CD4-positive, alpha-beta T cell treated with Interleukin-15 for 4 hours (primary cell): ENCODE measurements around the gene UGP2.
"Not testable (repeated sequence)": the region's sequence is repeated elsewhere in the genome, so short reads cannot be mapped to it uniquely, and the experiment has no call there.

Experiments used
- DNase-seq: peaks from one replicate; pipeline ENCODE4 v3.0.0-alpha.2; 2020; ENCODE audit warnings: low spot score

Gene UGP2

DNA sequence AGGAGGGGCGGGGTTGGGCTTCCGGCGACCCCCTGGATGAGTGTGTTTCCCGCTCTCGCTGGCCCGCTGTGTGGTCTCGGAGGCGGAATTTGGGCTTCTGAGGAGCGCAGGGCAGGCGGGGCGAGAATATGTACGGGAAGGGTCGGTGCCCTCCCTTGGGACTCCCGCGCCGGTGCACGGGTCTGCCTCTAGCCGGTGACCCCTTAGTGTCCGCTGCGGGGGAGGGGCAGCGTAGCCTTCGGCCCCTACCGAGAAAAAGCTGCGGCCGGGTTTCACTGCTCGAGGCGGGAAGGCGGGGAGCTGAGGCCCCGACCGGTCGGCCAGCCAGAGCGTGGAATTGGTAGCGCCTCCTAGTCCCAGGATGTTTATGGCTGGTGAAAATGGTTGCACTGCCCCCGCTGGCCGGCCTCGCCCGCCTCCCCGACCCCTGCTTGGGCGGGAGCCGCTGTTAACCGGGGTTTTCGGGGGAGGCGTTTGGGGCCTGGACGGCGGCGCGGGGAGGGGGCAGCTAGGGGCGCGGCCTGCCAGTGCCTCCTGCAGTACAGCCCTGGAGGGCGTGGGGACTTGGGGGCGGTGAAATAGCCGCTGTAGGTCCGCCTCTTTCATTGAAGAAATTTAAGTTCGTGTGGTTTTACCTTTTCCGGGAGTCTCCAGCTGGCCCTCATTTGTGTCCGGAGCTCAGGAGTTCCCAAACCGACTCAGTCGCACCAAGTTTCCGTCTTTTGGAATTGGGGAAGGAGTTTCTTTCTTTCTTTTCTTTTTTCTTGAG, at the start of gene UGP2:
Gene UGP2 (plus strand): TSS at position 643 of the 769 bp plus-strand sequence. CDS start 290 bp downstream, outside the sequence.
- peak; percentile 80 for DNase-seq

DNA sequence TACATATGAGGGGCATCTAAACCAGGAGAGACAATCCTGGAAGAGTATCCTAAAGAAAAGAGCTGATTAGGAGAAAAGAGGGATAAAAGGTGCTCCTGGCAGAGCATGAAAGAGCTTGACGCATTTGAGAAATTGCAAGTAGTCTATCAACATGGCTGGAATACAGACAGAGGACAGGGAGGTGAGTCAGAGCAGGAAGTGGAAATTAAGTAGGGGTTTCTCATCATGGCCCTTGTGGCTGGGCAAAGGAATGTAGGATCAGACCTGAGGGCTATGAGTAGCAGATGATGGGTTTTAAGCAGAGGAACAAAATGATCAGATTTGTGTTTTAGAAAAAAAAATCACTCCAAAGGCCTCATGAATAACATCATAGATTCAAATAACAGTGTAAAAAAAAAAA, 49.2 kb upstream of the UGP2 start:
- DNase-seq: no peak

DNA sequence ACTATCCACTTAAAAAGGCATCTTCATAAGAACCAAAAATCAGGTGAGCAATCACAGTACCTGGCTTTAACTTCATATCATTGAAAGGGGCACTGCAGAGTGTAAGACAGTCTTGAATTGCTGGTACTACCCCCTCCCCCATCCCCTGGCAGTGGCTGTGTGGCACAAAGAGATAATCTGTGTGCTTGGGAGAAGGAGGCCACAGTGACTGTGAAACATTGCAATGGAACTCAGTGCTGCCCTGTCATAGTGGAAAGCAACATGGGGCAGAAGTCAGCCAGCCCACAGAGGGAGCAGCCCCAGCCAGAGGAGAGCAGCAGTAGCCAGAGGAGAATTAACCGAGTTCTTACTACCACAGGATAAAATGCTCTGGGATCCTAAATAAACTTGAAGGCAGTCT, 45.3 kb upstream of the UGP2 start:
- DNase-seq: no peak

DNA sequence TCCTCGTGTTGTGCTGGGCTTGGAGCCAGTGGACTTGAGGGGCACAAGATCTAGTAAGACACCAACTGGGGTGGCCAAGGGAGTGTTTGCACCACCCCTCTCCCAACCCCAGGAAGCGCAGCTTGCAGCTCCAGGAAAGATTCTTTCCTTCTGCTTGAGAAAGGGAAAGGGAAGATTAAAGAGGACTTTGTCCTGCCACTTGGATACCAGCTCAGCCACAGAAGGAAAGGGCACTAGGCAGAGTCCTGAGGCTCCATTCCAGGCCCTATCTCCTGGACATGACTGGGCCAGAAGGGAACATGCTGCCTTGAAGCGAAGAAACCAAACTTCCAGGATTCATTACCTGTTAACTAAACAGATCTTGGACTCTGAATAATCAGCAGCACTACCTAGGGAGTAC, 44.9 kb upstream of the UGP2 start:
- no peak for DNase-seq

DNA sequence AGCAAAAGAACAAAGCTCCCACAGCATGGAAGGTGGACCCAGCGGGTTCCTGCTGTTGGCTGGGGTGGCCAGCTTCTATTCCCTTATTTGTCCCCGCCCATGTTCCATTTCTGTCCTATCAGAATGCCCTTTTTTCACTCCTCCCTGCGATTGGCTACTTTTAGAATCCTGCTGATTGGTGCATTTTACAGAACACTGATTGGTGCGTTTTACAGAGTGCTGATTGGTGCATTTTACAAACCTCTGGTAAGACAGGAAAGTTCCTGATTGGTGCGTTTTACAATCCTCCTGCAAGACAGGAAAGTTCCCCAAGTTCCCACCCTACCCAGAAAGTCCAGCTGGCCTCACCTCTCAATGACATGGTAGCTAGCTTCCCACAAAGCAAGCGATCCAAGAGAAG, 40.2 kb upstream of the UGP2 start:
- no peak for DNase-seq

DNA sequence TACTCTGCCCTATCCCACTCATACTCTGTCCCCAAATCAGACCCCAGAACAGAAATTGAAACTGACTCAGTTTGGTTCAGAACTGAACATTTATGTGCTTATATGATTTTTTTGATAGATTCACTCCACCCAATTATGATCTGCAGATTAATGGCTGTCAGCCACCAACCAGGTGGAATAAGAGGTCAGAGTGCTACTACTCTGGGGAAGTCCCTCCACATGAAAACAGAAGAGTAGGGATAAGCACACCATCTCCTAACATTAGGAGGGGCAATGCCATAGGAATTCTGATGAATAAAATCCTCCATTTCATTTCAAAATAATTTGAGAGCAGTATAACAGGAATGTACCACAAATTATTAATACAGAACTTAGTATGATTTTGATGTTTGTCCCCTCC, 36.3 kb upstream of the UGP2 start:
- no peak for DNase-seq

DNA sequence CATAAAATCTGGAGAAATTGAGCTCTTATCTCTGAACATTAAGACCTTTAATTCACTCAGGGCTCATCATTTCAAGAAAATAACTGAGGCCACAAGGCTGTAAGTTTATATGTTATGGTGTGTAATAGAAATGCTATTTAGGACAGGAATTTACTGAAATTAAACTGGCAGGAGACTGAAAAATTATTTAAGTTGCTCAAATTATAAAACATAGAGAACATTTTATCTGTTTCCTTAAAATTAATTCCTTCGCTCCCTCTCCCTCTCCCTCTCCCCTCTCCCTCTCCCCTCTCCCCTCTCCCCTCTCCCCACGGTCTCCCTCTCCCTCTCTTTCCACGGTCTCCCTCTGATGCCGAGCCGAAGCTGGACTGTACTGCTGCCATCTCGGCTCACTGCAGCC, 33.7 kb upstream of the UGP2 start:
- DNase-seq: not testable (repeated sequence)

DNA sequence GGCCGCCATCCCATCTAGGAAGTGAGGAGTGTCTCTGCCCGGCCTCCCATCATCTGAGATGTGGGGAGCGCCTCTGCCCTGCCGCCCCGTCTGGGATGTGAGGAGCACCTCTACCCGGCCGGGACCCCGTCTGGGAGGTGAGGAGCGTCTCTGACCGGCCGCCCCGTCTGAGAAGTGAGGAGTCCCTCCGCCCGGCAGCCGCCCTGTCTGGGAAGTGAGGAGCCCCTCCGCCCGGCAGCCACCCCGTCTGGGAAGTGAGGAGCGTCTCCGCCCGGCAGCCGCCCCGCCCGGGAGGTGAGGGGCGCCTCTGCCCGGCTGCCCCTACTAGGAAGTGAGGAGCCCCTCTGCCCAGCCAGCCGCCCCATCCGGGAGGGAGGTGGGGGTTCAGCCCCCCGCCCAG, 32.8 kb upstream of the UGP2 start:
- not testable (repeated sequence) for DNase-seq

DNA sequence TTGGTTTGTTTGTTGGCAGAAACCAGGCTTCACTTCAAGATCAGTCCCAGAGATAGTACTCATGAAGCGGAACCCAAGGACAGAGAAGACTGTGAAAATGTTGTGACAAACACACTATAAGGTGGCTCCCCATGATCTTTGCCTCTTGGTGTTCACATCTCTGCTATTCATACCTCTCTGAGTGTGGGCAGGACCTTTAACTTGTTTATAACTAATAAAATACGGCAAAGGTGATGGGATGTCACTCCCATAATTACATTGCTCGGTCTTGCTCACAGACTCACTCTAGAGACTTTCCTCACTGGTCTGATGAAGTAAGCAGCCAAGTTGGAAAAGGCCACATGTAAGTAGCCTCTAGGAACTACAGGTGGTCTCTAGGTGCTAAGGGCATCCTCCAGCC, 30.6 kb upstream of the UGP2 start:
- DNase-seq: no peak

DNA sequence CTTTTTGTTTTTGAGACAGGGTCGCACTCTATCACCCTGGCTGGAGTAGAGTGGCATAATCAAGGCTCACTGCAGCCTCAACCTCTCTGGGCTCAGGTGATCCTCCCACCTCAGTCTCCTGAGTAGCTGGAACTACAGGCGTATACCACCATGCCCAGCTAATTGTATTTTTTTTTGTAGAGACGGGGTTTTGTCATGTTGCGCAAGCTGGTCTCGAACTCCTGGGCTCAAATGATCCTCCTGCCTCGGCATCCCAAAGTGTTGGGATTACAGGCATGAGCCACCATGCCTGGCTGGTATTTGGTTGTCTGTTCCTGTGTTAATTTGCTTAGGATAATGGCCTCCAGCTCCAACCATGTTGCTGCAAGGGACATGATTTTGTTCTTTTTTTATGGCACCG, 29.8 kb upstream of the UGP2 start:
- not testable (repeated sequence) for DNase-seq

DNA sequence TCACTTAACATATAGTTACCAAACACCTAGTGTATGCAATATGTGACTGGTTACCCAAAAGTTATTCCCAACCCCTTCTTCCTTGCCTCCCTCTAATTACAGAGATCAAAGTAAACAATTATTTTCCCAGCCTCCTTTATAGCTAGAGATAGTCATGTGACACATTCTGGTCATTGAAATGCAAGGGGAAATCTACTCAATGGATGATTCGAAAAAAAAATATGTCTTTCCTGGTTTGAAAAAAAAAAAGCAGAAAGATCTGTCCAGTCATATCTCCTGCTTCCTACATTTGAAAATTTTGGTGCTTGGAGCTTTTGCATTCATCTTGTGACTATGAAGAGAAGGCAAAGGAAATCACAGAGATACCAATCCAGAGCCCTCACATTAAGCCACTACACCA, 27.6 kb upstream of the UGP2 start:
- no peak for DNase-seq

DNA sequence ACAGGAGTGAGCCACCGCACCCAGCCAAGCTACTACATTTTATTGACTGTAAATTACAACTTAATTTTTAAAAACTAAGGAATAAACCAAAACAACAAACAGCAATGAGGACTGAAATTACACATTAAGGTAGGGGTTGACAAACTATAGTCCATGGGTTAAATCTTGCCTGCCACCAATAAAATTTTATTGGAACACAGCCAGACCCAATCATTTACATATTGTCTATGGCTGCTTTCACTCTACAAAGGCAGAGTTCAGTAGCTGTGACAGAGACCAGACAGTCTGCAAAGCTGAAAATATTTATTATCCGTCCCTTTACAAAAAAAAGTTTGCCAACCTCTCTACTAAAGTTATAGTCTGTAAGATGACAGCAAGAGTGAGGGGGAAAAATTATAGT, 24.3 kb upstream of the UGP2 start:
- no peak for DNase-seq

DNA sequence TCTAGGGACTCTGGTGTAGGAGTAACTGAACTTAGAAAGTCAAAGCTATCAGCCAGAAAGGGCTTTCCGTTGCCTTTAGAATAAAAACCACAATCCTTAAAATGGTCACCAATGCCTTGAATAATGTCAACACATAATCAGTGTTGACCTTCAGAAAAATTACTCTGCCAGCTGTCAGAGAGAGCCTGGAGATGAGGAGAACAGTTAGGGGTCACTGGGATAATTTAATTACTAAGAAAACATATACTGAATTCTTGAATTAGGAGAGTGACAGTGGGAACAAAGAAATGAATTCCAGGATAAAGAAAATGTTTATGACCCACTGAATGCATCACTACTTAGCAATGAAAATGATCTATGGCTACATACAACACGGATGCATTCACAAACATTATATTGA, 23.4 kb upstream of the UGP2 start:
- DNase-seq: no peak

DNA sequence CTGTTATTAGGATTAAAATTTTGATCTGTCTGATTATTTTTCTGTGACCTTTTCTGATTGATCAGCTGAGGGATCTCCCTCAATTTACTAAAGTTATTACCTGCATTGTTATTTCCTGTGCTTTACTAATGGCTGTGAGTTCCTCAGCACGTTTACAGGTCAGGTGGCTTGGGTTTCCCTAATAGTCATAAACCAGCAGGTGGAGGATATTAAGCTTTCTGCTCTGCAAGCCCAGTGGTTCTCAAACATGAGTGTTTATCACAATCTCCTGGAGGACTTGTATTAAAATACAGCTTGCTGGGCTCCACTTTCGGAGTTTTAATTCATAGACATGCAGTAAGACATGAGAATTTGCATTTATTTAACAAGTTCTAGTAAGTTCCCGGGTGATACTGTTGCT, 22.4 kb upstream of the UGP2 start:
- no peak for DNase-seq

DNA sequence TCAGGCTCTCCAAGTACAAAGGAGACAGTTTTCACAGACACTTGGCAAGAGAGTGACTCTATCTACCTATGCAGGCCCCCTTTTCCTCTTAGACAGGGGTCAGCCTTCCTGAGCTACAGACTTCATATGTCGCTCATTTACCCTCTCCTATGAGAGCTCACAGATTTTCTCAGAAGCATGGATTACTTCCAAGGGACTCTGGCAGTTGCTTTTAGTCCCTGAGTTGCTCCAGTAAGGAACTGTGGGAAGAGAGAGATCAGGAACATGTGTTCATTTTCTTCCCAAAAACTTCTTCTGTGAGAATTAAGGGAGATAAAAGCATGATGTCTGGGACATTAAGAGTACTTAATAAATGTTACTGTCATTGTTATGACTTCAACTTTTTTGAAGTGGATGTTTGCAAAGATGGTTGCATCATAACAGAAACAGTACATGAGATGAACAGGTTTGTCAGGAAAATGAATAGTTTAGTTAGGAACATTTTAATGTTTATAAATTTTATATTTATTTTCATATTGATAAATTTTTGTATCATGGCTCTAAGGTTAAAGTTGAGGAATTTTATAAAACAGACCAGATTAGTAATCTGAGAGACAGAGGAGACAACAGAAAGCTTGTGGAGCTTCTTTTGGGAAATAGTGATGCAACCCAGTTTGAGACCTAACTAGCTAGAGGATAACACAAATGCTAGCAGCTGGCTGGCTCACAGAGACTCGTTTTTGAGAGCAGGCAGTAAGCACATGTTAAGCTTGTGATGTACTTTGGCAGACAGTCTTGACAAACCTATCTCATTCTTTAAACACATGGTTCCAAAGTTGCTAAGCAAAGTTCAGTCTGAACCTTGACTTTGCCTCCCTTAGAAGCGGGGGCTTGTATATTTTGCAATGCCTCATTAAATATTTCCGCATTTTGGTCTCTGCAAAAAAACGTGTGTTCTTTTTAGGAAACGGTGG, 21.7 kb upstream of the UGP2 start:
- no peak for DNase-seq

DNA sequence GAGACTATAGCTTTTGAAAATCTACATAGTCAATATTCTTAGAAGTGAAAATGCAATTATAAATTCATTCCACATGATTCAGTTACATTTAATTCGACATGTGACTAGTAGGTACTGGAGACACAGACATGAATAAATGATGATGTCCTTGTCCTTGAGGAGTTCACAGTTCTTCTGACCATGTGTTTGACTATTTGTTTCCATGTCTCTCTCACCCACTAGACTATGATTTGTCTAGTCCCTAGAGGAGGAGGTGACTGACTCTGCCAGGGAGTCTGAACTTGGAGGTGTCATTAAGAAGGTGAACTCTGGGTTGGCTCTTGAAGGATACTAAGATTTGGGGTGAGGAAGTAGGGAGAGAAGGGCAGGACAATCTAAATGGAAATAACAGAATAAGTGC, 20.7 kb upstream of the UGP2 start:
- DNase-seq: no peak

DNA sequence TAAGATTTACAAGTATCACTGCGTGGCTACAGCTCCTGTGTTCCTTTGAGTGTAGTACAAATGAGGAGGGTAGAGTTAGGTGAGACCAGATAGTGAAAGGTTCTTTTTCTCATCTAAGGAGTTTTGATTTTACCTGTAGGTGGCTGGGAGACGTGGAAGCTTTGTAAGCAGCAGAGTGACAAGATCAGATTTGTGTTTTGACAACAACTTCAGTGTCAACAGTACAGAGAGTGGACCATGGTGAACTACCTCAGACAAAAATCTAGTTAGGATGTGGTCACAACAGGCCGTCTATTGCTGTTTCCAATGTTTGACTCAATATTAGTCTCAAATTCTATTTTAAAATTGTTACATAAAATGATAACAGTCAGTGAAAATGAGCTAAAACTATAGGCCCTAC, 20.3 kb upstream of the UGP2 start:
- no peak for DNase-seq

DNA sequence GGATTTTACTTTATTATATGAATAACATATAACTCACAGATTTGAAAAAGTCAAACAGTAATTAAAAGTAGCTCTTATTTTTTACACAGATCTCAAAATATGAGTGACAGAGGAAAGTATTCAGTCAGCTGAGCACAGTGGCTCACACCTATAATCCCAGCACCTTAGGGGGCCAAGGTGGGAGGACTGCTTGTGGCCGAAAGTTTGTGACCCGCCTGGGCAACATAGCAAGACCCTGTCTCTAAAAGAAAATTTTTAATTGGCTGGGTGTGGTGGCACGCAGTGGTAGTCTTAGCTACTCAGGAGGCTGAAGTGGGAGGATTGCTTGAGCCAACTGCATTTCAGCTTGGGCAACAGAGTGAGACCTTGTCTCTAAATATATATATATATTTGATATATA, 19.2 kb upstream of the UGP2 start:
- DNase-seq: no peak

DNA sequence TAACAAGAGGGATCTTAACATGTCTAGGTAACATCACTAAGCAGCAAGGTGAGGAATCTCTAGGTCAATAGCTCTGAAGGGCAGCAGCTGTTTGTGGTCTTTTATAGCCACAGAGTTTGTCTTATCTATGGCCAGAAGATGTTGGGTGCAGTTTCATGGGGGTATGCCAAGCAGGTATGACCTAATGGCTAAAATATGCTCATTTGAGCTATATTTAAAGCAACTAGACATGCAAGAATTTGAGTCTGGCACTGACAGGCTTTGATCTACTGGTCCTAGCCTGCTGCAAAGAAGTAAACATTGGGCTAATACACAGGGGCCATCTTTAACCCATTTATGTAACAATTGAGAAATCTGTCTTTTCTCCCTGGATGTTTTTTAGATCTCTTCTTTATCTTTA, 13.9 kb upstream of the UGP2 start:
- DNase-seq: no peak

DNA sequence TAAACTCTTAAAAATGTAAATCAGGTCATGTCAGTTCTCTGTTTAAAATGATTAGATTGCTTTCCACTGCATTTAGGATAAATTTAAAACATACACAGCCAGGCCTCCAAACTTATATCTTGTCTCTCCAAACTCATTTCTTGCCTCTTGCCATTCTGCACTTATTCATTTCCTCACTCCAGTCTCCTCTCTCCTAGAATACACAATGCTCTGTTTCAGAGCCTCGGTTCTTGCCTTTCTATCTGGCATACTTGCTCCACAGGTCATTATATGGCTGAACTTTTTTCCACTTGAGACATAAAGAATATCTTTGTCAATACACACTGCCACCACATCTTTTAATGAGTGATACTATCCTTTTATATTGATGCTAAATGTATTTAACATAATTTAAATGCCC, 10.5 kb upstream of the UGP2 start:
- no peak for DNase-seq

DNA sequence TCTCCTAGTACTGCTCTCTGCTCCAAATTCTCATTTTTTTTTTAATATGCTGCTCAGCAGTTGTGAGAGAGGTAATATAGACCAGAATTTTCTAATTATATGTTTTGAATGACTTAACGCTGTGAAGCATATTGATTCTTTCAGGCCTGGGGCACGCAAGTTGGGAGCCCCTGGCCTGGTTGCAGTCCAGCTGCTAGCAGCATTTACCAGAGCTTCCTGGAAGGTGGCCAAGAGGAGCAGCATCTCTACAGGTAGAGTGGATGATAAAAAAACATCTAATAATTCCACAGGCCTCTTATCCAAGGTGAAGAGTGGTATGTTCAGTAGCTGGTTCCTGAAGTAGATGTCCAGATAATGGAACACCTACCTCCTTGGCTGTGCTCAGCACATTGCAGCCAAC, 7.3 kb upstream of the UGP2 start:
- no peak for DNase-seq

DNA sequence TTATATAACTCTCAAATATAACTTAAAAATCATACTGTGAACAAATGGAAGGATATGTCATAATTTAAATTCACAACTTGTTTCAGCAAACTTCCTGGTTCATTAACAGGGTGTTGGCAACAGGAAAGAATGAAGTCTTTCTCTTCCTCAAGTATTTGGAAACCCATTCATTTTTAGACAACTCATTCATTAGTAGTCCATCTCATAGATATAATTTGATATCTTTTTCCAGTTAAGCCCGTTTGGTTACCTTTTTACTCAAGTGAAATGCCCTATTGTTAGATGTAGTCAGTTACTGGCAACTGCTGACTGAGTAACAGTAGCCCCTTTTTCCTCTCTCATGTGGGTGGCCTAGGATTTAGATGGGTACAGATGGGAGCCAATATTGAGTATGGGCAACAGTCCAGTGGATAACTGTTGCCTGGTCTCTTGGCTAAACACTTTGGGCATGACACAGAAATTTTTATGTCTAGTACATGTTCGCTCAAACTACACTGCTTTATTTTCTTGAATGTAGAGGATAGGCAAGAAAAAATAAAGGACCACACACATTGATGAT, 4.6 kb upstream of the UGP2 start:
- no peak for DNase-seq
